SU-DHL-6 (cell line): Measurements from ENCODE around the gene MEMO1.
"Not testable (repeated sequence)": the region's sequence is repeated elsewhere in the genome, so short reads cannot be mapped to it uniquely, and the experiment has no call there.

ENCODE experiments used
- H2AFZ ChIP-seq: fragments of 200-600 bp; sonication (generic); 2 replicates; pipeline ENCODE4 v1.6.1; 2014; ENCODE audit warnings: low read depth, mild to moderate bottlenecking, moderate library complexity, mixed read lengths, antibody characterized with exemption, low read length; ENCODE audit not compliant: severe bottlenecking
- H3F3A ChIP-seq: fragments of 200-600 bp; shearing (Covaris generic); 2 replicates; pipeline ENCODE4 v1.6.0; 2016; ENCODE audit warnings: antibody characterized with exemption, mild to moderate bottlenecking; ENCODE audit not compliant: insufficient read depth
- H3K27ac ChIP-seq: fragments of 200-600 bp; sonication (generic); 2 replicates; pipeline ENCODE4 v1.5.1; 2016; ENCODE audit warnings: low read depth, mild to moderate bottlenecking, low read length, moderate library complexity, mixed read lengths
- H3K27me3 ChIP-seq: fragments of 200-600 bp; sonication (generic), shearing (Covaris generic); 2 replicates; pipeline ENCODE4 v1.6.0; 2014; ENCODE audit warnings: mild to moderate bottlenecking, low read length
- H3K36me3 ChIP-seq: fragments of 200-600 bp; sonication (generic); 2 replicates; pipeline ENCODE4 v1.6.1; 2014; ENCODE audit warnings: mild to moderate bottlenecking, low read length, mixed read lengths
- H3K4me2 ChIP-seq: fragments of 300-600, 200-600 bp; shearing (Covaris generic), sonication (generic); 2 replicates; pipeline ENCODE4 v1.6.0; 2014; ENCODE audit warnings: low read length, low read depth, mild to moderate bottlenecking; ENCODE audit not compliant: poor library complexity, severe bottlenecking
- H3K4me3 ChIP-seq: fragments of 200-600 bp; sonication (generic); 2 replicates; pipeline ENCODE4 v1.5.1; 2014; ENCODE audit warnings: antibody characterized with exemption, low read length, mild to moderate bottlenecking, mixed read lengths; ENCODE audit not compliant: insufficient read depth, poor library complexity, severe bottlenecking
- H3K79me2 ChIP-seq: fragments of 200-600 bp; sonication (generic); 2 replicates; pipeline ENCODE4 v1.6.1; 2014; ENCODE audit warnings: mild to moderate bottlenecking, low read length, moderate library complexity; ENCODE audit not compliant: insufficient read depth
- H3K9ac ChIP-seq: fragments of 200-600 bp; sonication (generic); 2 replicates; pipeline ENCODE4 v1.7.0; 2014; ENCODE audit warnings: mild to moderate bottlenecking, low read length
- H3K9me2 ChIP-seq: fragments of 200-600 bp; sonication (generic); replicated peaks from 2 replicates; pipeline ENCODE4 v1.6.1; 2014; ENCODE audit warnings: low read length; ENCODE audit not compliant: insufficient read depth
- H3K9me3 ChIP-seq: fragments of 200-600 bp; sonication (generic); 2 replicates; pipeline ENCODE4 v1.6.1; 2014; ENCODE audit warnings: low read length, mixed read lengths; ENCODE audit not compliant: insufficient read depth
- H4K20me1 ChIP-seq: fragments of 200-600 bp; sonication (generic); 2 replicates; pipeline ENCODE4 v1.6.1; 2014; ENCODE audit warnings: low read depth, mild to moderate bottlenecking, antibody characterized with exemption, low read length, moderate library complexity, mixed read lengths
- EZH2phosphoT487 ChIP-seq: fragments of 200-600 bp; sonication (generic), shearing (Covaris generic); conservative IDR thresholded peaks from 2 replicates; pipeline ENCODE4 v1.6.1; 2018; ENCODE audit warnings: mild to moderate bottlenecking, antibody characterized with exemption, low read length, moderate library complexity, mixed read lengths
- TF ChIP-seq, protein P1 (sequence below): fragments of 200-600 bp; sonication (generic); IDR thresholded peaks from one replicate; pipeline ENCODE4 v1.5.1; 2017; ENCODE audit warnings: antibody characterized with exemption, mild to moderate bottlenecking, low read length, moderate library complexity; ENCODE audit not compliant: insufficient read depth, poor library complexity, severe bottlenecking

The MEMO1 gene

DNA sequence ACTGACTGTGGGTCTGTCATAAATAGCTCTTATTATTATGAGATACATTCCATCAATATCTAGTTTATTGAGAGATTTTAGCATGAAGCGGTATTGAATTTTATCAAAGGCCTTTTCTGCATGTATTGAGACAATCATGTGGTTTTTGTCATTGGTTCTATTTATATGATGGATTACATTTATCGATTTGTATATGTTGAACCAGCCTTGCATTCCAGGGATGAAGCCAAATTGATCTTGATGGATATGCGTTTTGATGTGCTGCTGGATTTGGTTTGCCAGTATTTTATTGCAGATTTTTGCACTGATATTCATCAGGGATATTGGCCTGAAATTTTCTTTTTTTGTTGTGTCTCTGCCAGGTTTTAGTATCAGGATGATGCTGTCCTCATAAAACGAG lies 113.5 kb downstream of the MEMO1 start:
- H3K4me3 ChIP-seq, H3K9me3 ChIP-seq, H3K9me2 ChIP-seq, H3K4me2 ChIP-seq, H3K9ac ChIP-seq, H3K27ac ChIP-seq, H3F3A ChIP-seq, H3K27me3 ChIP-seq, H2AFZ ChIP-seq, H4K20me1 ChIP-seq, H3K79me2 ChIP-seq: not testable (repeated sequence)
- H3K36me3 ChIP-seq: peaks cover 21% of the 10 kb centered on the region

DNA sequence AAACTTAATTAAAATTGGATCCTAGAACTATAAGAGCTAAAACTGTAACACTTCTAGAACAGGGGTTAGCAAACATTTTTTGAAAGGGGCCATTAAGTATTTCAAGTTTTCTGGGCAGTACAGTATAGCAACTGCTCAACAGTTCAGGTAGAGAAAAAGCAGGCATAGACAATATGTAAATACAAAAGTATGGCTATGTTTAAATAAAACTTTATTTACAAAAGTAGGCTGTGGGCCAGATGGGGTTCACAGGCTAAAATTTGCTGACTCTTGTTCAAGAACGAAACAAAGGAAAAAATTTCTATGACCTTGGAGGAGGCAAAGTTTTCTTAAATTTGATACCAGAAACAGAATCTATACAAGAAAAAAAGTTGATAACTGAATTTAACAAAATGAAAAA lies 114.5 kb downstream of the MEMO1 start:
- H3F3A ChIP-seq: 0 out of 2 replicates have a peak, but pooled peaks cover 4% of the 10 kb centered on the region
- H3K4me3 ChIP-seq: no peak overlapping the region
- no peaks in the 10 kb centered on the region for H3K9me3 ChIP-seq
- no peak overlapping the region for H3K9ac ChIP-seq
- no peaks in the 10 kb centered on the region for H3K27me3 ChIP-seq
- no peak overlapping the region for H3K27ac ChIP-seq
- TF ChIP-seq, protein P1, sequence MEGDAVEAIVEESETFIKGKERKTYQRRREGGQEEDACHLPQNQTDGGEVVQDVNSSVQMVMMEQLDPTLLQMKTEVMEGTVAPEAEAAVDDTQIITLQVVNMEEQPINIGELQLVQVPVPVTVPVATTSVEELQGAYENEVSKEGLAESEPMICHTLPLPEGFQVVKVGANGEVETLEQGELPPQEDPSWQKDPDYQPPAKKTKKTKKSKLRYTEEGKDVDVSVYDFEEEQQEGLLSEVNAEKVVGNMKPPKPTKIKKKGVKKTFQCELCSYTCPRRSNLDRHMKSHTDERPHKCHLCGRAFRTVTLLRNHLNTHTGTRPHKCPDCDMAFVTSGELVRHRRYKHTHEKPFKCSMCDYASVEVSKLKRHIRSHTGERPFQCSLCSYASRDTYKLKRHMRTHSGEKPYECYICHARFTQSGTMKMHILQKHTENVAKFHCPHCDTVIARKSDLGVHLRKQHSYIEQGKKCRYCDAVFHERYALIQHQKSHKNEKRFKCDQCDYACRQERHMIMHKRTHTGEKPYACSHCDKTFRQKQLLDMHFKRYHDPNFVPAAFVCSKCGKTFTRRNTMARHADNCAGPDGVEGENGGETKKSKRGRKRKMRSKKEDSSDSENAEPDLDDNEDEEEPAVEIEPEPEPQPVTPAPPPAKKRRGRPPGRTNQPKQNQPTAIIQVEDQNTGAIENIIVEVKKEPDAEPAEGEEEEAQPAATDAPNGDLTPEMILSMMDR: no peak
- no peak for TF ChIP-seq EZH2phosphoT487
- H3K36me3 ChIP-seq: peaks cover 19% of the 10 kb centered on the region; the same call in 1 of the 2 replicates
- no peak overlapping the region for H2AFZ ChIP-seq
- H4K20me1 ChIP-seq: no peaks in the 10 kb centered on the region
- no peak overlapping the region for H3K4me2 ChIP-seq
- H3K9me2 ChIP-seq: no peaks in the 10 kb centered on the region
- H3K79me2 ChIP-seq: no peaks in the 10 kb centered on the region

DNA sequence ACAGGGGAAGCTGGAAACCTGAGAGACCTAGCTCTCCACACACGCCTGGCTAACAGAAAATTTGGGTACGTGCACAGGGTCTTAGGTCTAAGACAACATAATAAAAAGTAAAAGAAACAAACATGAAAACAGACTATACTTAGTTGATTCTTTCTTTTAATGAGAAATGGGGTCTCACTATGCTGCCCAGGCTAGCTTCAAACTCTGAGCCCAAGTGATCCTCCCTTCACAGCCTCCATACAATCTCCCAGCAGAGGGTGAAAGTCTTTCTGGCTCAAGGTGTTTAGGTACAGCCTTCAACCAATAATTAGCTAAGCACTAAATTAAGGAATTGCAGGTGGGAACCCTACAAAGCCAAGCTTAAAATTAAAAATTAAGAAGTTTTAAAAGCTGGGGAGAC lies 116.2 kb downstream of the MEMO1 start:
- H3K9ac ChIP-seq: no peak overlapping the region
- no peaks in the 10 kb centered on the region for H3K9me3 ChIP-seq
- H2AFZ ChIP-seq: no peak overlapping the region
- H3F3A ChIP-seq: peaks cover 7% of the 10 kb centered on the region
- H3K9me2 ChIP-seq: no peaks in the 10 kb centered on the region
- peaks cover 12% of the 10 kb centered on the region; the same call in 1 of the 2 replicates for H3K36me3 ChIP-seq
- H3K27me3 ChIP-seq: no peaks in the 10 kb centered on the region
- H4K20me1 ChIP-seq: no peaks in the 10 kb centered on the region
- TF ChIP-seq, protein P1: no peak
- TF ChIP-seq EZH2phosphoT487: no peak
- H3K79me2 ChIP-seq: no peaks in the 10 kb centered on the region
- H3K27ac ChIP-seq: no peak overlapping the region
- H3K4me2 ChIP-seq: no peak overlapping the region
- no peak overlapping the region for H3K4me3 ChIP-seq

DNA sequence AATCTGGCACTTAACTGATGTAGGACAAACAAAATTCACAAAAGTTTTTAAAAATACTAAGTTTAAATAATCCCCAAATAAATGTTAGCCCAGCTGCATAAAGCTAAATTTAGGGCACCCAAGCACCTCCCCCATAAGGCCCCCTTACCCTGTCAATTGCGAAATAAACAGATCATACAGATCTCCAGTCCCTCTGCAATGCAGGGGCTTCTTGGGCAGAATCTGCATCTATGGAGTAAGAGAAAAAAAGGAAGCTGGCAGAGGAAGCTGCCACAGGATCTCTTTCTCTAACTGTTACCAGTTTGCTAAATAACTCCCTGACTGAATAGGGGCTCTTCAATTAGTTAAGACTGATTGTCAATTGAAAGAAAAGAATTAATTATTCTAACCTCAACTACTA lies 117.7 kb downstream of the MEMO1 start:
- no peaks in the 10 kb centered on the region for H3K27me3 ChIP-seq

More for the DNA sequence above, 117.7 kb downstream of the MEMO1 start:
- H3K27ac ChIP-seq: no peak overlapping the region
- no peaks in the 10 kb centered on the region for H4K20me1 ChIP-seq
- H3F3A ChIP-seq: peaks cover 9% of the 10 kb centered on the region
- H3K4me3 ChIP-seq: no peak overlapping the region
- TF ChIP-seq, protein P1: no peak
- no peak for TF ChIP-seq EZH2phosphoT487
- no peak overlapping the region for H3K9ac ChIP-seq
- H3K36me3 ChIP-seq: peaks cover 16% of the 10 kb centered on the region
- H2AFZ ChIP-seq: no peak overlapping the region
- no peaks in the 10 kb centered on the region for H3K9me2 ChIP-seq
- H3K9me3 ChIP-seq: no peaks in the 10 kb centered on the region
- no peak overlapping the region for H3K4me2 ChIP-seq
- H3K79me2 ChIP-seq: peaks cover 13% of the 10 kb centered on the region; the same call in 1 of the 2 replicates
